T-helper 2 cell (primary cell): ENCODE data around the gene WIF1.

Source experiments
- DNase-seq, 5 experiments: peaks; one replicate each; pipeline versions ENCODE4 v3.0.0 to v3.0.0-alpha.2; 2012 to 2022
- total RNA-seq, 2 donors: gene quantifications; one replicate each; lab custom pipeline; 2026; lab: John Stamatoyannopoulos, UW

WIF1 gene, protein sequence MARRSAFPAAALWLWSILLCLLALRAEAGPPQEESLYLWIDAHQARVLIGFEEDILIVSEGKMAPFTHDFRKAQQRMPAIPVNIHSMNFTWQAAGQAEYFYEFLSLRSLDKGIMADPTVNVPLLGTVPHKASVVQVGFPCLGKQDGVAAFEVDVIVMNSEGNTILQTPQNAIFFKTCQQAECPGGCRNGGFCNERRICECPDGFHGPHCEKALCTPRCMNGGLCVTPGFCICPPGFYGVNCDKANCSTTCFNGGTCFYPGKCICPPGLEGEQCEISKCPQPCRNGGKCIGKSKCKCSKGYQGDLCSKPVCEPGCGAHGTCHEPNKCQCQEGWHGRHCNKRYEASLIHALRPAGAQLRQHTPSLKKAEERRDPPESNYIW
- total RNA-seq, result 0 reads per million in 2 donors

DNA sequence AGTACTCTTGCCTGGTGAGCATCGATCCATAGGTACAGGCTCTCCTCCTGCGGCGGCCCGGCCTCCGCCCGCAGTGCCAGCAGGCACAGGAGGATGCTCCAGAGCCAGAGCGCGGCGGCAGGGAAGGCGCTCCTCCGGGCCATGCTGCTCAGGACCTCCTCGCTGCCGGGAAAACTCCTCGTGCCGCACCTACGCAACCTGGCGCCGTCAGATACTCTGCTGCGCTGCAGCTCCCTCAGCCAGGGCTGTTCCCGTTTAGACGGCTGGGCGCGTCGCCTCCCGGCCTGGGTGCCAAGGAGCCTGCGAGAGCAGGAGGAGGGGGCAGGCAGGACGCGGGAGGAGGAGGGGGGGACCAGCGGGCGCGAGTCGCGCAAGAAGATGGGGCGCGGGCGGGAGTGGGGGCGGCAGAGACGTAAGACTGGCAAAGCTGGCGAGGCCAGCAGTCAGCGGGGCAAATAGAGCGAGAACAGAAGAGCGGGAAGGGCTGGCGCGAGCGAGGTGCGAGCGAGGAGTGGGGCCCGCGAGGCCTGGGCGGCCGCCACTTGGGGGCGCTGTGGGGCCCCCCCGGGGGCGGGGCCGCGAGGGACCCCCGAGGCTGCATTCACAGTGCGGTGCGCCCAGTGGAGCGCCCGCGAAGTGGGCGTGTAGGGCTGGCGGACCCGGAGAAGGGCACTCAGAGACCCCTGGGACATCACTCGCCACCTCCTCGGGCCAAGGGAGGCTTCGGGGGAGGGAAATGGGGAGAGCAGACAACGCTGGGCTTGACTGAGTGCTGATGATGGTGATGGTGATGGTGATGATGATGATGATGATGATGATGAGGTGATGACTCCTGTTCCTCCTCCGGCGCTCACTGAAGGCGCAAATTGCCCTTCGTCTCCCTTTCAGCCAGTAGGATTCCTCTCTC lies at the start of gene WIF1:
Gene WIF1 (minus strand): TSS at position 257 of the 907 bp plus-strand sequence. CDS start 114 bp downstream, at position 143.
- DNase-seq, result peak in 1 of 5 experiments; percentile 45

GRCh38 chr12:65170209-65170881 lies 49.2 kb upstream of the WIF1 start:
- peak; percentile 24 to 71 (median 51) for DNase-seq

DNA sequence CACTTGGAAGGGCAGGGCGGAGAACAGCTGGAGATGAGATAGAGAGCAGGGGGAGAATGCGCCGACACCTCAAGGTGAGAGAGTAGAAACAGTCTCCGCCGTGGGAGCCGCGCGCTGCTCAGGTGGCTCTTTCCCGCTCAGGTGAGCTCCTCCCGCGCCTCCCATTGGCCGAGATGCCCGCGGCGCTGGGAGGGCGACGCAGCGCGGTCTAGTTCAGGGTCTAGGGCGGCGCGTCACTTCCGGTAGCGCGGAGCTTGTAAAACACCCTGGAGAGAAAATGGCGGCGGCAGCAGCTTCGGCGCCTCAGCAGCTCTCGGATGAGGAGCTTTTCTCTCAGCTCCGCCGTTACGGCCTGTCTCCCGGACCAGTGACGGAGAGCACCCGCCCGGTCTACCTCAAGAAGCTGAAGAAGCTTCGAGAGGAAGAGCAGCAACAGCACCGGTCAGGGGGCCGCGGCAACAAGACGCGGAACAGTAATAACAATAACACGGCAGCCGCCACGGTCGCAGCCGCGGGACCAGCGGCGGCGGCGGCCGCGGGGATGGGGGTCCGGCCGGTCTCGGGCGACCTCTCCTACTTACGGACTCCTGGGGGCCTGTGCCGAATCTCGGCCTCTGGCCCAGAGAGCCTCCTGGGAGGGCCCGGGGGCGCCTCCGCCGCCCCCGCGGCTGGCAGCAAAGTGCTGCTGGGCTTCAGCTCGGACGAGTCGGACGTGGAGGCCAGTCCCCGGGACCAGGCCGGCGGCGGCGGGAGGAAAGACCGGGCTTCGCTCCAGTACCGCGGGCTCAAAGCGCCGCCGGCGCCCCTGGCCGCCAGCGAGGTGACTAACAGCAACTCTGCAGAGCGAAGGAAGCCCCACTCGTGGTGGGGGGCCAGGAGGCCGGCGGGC lies 48.5 kb upstream of the WIF1 start, which contains the start of gene LEMD3:
Gene LEMD3 (plus strand): TSS at position 264 of the 889 bp plus-strand sequence. CDS start 14 bp downstream, at position 278.
- peak; percentile 87 to 97 (median 94) for DNase-seq

- DNase-seq, result peak in 1 of 5 experiments; percentile 42
Measured at GRCh38 chr12:65168681-65169319, 47.7 kb upstream of the WIF1 start.

GRCh38 chr12:65164774-65165173 lies 43.7 kb upstream of the WIF1 start:
- DNase-seq, result peak in 1 of 5 experiments; percentile 45

GRCh38 chr12:65164244-65164643 lies 43.1 kb upstream of the WIF1 start:
- DNase-seq, result no peak

DNA sequence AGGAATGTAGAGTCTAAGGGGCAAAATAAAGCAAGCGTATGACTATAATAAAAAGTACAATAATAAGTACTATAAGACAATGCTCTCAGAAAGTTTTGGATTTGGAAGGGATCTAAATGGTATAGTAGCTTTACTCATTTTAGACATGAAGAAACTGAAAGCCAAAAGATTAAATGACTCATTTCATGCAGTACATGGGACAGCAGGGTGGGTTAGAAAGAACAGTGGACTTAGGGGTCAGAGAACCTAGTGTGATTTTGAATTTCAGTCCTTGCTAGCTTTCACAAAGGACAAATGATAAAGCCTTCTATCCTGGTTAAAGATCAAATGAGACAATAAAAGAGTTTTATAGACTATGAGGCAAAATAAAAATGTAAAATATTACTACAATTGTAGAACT lies 41.5 kb upstream of the WIF1 start:
- DNase-seq, result no peak

- no peak for DNase-seq
Measured at GRCh38 chr12:65157091-65157490, 36.0 kb upstream of the WIF1 start.

DNA sequence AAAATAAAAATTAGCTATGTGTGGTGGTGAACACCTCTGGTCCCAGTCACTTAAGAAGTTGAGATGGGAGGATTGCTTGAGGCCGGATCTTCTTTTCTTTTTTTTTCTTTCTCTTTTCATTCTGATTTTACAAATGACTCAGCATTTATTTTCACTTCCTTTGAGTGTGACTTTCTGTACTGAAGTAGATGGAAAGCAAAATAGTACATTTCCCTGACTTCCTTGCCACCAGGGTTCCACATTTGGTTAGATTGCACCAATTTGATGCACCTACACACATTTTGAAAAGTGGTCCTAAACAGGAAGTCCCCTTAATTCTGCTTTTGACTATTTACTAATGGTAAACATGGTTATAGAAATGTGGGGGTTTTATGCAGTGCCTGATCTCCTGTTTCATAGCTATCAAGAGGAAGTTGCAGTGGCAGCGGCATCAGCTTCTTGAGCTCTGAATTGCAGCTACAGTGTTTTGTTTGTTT lies 35.3 kb upstream of the WIF1 start:
- peak in 2 of 5 experiments; percentile 4 to 86 for DNase-seq

GRCh38 chr12:65155784-65156183 lies 34.7 kb upstream of the WIF1 start:
- peak in 1 of 5 experiments; percentile 57 for DNase-seq

GRCh38 chr12:65152596-65152995 lies 31.5 kb upstream of the WIF1 start:
- no peak for DNase-seq

GRCh38 chr12:65152012-65152411 lies 30.9 kb upstream of the WIF1 start:
- no peak for DNase-seq

DNA sequence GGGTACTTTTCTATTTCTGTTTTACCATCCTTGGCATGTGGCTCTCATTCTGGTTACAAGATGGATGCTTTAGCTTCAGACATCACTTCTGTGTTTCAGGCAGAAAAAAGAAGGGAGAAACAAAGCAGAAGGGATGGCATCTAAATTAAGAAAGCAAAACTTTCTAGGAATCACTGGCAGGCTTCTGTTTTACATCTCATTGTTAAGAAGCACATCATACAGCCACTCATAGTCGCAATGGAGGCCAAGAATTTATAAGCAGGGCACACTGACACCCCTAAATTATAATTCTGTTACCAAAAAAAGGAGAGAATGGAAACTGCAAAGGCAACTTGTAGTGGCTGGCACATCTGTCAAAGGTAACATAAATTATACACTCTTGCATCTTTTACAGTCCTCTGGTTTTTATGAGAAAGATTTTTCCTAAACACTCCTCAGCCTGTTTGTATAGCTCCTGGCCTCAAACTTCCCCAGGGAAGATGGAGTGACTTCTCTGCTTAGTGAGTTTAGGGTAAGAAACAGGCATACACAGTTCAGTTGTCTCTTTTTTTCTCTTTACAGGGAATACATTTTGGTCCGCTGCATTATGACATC lies 26.3 kb upstream of the WIF1 start:
- DNase-seq, result no peak

DNA sequence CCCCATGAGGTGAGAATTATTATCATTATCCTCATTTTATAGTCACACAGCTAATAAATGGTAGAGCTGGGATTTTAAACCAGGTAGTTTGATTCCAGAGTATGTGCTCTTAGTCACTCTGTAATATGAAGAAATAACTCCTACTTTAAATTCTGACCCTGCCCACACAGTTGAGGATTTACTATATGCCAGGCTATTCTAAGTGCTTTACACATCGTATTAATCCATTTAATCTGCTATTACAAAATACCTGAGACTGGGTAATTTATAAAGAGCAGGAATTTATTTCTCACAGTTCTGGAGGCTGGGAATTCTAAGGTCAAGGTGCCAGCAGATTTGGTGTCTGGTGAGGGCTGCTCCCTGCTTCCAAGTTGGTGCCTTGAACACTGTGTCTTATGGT lies 19.6 kb upstream of the WIF1 start:
- no peak for DNase-seq

GRCh38 chr12:65139389-65139788 lies 18.3 kb upstream of the WIF1 start:
- DNase-seq, result no peak

- no peak for DNase-seq
Measured at GRCh38 chr12:65133879-65134278, 12.8 kb upstream of the WIF1 start.

- DNase-seq, result no peak
Measured at GRCh38 chr12:65126482-65126881, 5.4 kb upstream of the WIF1 start.

DNA sequence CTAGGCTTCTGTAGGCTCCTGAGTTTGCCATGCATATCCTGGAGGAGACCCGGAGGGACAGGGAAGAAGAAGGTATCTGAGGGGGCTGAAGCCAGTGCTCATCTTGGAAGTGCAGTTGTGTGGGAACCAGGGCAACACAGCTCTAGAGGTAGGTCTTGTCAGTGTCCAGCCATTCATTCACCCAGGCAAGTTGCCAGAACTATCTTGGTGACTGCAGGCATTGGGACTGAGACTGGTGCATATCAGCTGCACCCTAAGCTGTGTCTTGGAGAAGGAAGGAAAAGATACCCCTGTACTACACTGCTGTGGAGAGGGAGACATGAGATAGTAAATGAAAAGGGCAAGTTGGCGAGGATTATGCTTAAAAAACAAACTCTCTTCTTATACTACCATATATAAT lies 4.9 kb upstream of the WIF1 start:
- DNase-seq, result no peak

DNA sequence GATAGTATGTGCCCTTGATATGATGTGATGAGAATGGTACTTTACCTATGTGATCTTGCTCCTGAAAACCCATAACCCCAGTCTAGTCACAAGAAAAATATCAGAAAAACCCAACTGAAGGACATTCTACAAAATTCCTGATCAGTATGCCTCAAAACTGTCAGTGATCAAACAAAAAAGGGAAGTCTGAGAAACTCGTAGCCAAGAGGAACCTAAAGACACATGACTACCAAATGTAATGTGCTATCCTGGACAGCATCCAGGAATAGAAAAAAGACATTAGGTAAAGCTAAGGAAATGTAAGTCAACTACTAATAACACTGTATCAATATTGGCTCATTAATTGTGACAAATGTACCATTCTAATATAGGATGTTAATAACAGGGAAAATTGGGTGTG lies 4.1 kb upstream of the WIF1 start:
- DNase-seq, result no peak

DNA sequence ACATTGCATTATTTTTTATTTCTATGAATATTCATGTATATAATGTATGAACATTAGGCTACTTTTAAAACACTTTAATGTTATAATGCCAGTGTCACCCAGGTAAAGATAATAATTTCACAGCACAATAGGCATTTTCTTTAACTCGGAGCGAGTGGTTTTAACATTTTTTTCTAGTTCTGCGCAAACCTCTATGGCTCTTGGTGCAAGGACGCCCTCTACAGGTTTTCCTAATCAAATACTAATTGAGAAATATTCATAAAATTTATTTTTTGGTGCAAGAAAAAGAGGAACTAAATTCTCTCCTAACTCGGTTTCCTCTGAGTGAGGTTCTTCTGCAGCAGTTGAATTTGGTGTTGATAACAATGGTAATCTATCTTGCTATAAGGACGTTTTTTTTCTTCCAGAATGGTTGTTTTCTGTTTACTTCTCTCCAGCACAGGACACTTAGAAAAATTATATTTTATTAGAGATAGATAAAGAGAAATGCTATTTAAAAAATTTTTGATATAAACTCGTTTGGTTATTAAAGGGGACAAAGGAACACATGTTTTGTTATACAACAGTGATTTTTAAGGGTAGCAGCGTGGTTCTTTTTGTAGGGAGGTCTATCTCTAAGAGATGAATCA lies 2.4 kb upstream of the WIF1 start:
- DNase-seq, result peak in 1 of 5 experiments; percentile 42
